ENCODE results near the gene ADK. TPM values are rescaled to one million over a fixed set of nuclear protein-coding genes. Genes with fewer than 3 reads are reported as not detected.

The ADK gene
- total and polyA plus RNA-seq, 10 donors, result 11.1 to 40.5 (median 32.1) TPM

GRCh38 chr10:74199315-74199714 lies 48.3 kb downstream of the ADK start:
- Histone ChIP-seq H3K4me3 (no peak overlapping the region), H3K27ac (no peak overlapping the region), H3K4me1 (peaks cover 0 to 26% (median 0%) of the 10 kb centered on the region in 6 donors), H3K36me3 (peaks cover 0 to 28% (median 3%) of the 10 kb centered on the region in 6 donors), H3K9me3 (no peaks in the 10 kb centered on the region), H3K27me3 (replicated peaks in 1 of 7) (no peaks in the 10 kb centered on the region)
- 97 to 99% (median 98%) methylated on average over 4 of the region's 4 CpGs for WGBS, 5 donors
- TF ChIP-seq POLR2A (IDR thresholded peaks at IDR 0.05), result no peak
- TF ChIP-seq CTCF (IDR thresholded peaks at IDR 0.05 in 8 of 11, conservative IDR thresholded peaks at IDR 0.05 in 3 of 11), result no peak
- no peak for TF ChIP-seq POLR2AphosphoS5 (IDR thresholded peaks at IDR 0.05)
- no peak for DNase-seq
- intact Hi-C loops (cut with DNase I; ENCODE audit: low total_unique reads), result no loop called here

- Histone ChIP-seq H3K9me3 (no peaks in the 10 kb centered on the region), H3K27me3 (replicated peaks in 1 of 7) (no peaks in the 10 kb centered on the region), H3K27ac (no peak overlapping the region), H3K4me3 (no peak overlapping the region), H3K4me1 (peaks cover 0 to 9% (median 0%) of the 10 kb centered on the region in 6 donors), H3K36me3 (peaks cover 0 to 40% (median 3%) of the 10 kb centered on the region in 6 donors)
- WGBS, 5 donors, result 70 to 94% (median 85%) methylated on average over 2 of the region's 2 CpGs
- no peak for DNase-seq
- TF ChIP-seq POLR2AphosphoS5 (IDR thresholded peaks at IDR 0.05), result no peak
- TF ChIP-seq POLR2A (IDR thresholded peaks at IDR 0.05), result no peak
- no peak for TF ChIP-seq CTCF (IDR thresholded peaks at IDR 0.05 in 8 of 11, conservative IDR thresholded peaks at IDR 0.05 in 3 of 11)
- intact Hi-C loops (cut with DNase I; ENCODE audit: low total_unique reads), result no loop called here
Measured at GRCh38 chr10:74202356-74202755, 51.3 kb downstream of the ADK start.

- TF ChIP-seq POLR2AphosphoS5 (IDR thresholded peaks at IDR 0.05), result no peak
- no peak for TF ChIP-seq POLR2A (IDR thresholded peaks at IDR 0.05)
- no peak for TF ChIP-seq CTCF (IDR thresholded peaks at IDR 0.05 in 8 of 11, conservative IDR thresholded peaks at IDR 0.05 in 3 of 11)
- Histone ChIP-seq H3K4me3 (no peak overlapping the region), H3K9me3 (no peaks in the 10 kb centered on the region), H3K36me3 (peaks cover 0 to 32% (median 0%) of the 10 kb centered on the region in 6 donors), H3K4me1 (peaks cover 0 to 8% (median 0%) of the 10 kb centered on the region in 6 donors), H3K27me3 (replicated peaks in 1 of 7) (no peaks in the 10 kb centered on the region), H3K27ac (no peak overlapping the region)
- WGBS, 5 donors, result 94 to 98% (median 95%) methylated on average over 5 to 6 of the region's 6 CpGs
- DNase-seq, result no peak
- intact Hi-C loops (cut with DNase I; ENCODE audit: low total_unique reads), result no loop called here
Measured at GRCh38 chr10:74206746-74207145, 55.7 kb downstream of the ADK start.

- H3K9me3 ChIP-seq, result no peaks in the 10 kb centered on the region
- DNase-seq, result no peak
- no peak overlapping the region for H3K27ac ChIP-seq
- TF ChIP-seq CTCF (IDR thresholded peaks at IDR 0.05 in 8 of 11, conservative IDR thresholded peaks at IDR 0.05 in 3 of 11) (no peak), POLR2AphosphoS5 (IDR thresholded peaks at IDR 0.05) (peak in 1 of 3 donors; percentile 33)
- 85 to 95% (median 92%) methylated on average over 5 to 7 of the region's 7 CpGs for WGBS, 5 donors
- no peak overlapping the region for H3K4me3 ChIP-seq
- H3K4me1 ChIP-seq, result peaks cover 0 to 13% (median 0%) of the 10 kb centered on the region in 6 donors
- H3K36me3 ChIP-seq, result peaks cover 0 to 22% (median 0%) of the 10 kb centered on the region in 6 donors
- intact Hi-C loops (cut with DNase I; ENCODE audit: low total_unique reads), result no loop called here
- H3K27me3 ChIP-seq (replicated peaks in 1 of 7), result no peaks in the 10 kb centered on the region
Measured at GRCh38 chr10:74207691-74208480, 56.9 kb downstream of the ADK start.
